ENCODE data around the gene MMP21.

MMP21 gene

DNA sequence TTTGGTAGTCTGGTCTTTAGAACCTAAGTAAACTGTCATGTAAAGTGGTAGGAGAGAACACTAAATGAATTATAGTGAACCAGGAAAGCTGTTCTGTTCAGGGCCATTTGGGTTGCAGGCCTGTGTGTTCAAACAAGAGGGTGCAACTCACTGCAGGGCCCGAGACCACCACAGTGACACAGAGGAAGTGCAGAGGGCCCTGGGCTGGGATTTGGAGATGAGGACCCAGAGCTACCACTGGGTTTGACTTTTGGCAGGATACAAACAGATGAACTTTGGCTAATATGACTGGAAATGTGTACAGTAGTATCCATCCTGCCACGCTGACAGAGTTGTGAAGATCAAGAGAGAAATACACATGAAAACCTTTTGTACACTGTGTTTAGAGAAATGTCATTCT is 9.8 kb downstream of the MMP21 start:
- DNase-seq (ENCODE audit: low spot score): no peak

GRCh38 chr10:125762692-125763648 is 12.7 kb downstream of the MMP21 start:
- no peak for DNase-seq (ENCODE audit: low spot score)

DNA sequence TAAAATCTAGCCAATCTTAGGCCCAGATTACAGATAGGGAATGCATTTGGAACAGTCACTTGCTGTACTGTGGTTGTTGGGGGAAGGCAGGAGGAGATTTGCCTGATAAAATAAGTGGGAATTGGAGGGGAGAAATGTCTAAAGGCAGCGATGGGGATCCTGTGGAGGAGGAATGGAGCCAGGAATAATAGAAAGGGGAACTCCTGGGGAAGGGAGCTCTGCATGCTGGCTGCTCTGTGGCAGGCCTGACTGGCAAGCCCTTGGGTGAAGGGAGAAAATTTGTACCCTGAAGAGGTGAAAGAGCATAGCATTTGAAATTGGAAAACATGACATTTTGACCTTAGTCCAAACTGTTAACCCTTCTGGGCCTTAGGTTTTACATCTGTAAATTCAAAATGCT is 13.7 kb downstream of the MMP21 start:
- DNase-seq (ENCODE audit: low spot score): no peak

DNA sequence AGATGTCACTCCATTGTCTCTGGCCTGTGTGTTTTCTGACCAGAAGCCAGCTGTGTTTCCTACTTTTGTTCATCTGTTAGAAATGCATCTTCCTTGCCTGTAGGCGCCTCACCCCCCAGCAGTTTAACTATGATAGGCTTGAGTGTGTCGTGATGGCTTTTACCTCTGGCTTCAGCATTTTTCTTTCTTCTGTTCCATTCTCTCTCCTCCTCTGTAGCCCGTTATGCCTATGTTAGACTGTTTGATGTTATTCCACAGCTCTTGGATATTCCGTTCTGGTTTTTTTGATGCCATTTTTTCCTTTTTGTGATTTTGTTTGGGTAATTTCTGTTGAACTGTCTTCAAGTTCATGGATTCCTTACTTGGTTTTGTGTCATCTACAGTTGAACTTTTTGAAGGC is 17.9 kb downstream of the MMP21 start:
- no peak for DNase-seq (ENCODE audit: low spot score)

DNA sequence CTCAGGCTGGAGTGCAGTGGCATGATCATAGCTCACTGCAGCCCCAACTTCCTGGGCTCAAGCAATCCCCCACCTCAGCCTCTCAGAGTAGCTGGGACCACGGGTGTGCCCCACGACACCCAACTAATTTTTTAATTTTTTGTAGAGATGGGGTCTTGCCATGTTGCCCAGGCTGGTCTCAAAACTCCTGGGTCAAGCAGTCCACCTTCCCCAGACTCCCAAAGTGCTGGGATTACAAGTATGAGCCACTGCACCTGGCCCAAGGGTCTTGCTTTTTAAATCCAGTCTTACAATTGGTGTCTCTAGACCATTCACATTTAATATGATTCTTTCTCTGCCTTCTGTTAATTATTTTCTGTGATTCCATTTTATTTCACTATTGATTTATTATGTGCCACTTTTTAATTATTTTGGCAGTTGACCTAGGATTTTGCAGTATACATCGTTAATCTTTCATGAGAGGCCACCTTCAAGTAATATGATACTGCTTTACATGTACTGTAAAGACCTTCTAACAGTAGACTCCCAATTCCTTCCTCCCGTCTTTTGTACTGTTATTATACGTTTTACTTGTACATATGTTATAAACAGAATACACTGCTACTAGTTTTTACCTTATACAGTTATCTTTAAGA is 18.7 kb downstream of the MMP21 start:
- DNase-seq (ENCODE audit: low spot score): no peak

GRCh38 chr10:125756196-125756595 is 19.4 kb downstream of the MMP21 start:
- no peak for DNase-seq (ENCODE audit: low spot score)

DNA sequence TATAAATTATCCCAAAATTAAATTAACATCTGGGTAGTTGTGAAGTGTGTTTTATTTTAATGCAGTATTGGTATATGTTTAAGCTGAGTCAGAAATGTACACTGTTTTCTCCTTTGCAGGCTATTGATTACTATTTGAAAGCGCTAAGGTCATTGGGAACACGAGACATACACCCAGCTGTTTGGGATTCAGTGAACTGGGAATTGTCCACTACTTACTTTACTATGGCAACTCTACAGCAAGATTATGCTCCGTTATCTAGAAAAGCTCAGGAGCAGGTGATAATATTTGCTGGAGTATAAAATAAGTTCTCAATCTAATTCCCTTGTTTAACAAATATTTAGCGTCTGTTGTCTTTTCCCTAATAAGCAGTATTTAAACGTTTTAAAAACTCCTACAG is 28.2 kb downstream of the MMP21 start:
- no peak for DNase-seq (ENCODE audit: low spot score)

DNA sequence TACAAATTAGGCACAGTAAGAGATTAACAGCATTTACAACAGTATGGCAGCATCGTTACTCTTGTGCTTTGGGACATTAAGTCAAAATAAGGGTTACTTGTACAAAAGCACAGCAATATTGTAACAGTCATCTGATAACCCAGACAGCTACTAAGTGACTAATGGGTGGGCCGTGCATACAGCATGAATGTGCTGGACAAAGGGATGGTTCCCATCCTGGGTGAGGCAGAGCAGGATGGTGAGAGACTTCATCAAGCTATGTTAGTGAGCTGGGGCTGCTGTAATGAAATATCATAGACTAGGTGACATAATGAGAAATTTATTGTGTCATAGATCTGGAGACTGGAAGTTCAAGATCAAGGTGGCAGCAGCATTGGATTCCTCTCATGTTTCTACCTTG is 30.7 kb downstream of the MMP21 start:
- DNase-seq (ENCODE audit: low spot score): no peak

GRCh38 chr10:125742465-125742864 is 33.2 kb downstream of the MMP21 start:
- DNase-seq (ENCODE audit: low spot score): no peak

- DNase-seq (ENCODE audit: low spot score): no peak
Measured at GRCh38 chr10:125739994-125740679, 35.5 kb downstream of the MMP21 start.

- no peak for DNase-seq (ENCODE audit: low spot score)
Measured at GRCh38 chr10:125738206-125738605, 37.4 kb downstream of the MMP21 start.

GRCh38 chr10:125734823-125735222 is 40.8 kb downstream of the MMP21 start:
- no peak for DNase-seq (ENCODE audit: low spot score)

- DNase-seq (ENCODE audit: low spot score): no peak
Measured at GRCh38 chr10:125734148-125734547, 41.5 kb downstream of the MMP21 start.

DNA sequence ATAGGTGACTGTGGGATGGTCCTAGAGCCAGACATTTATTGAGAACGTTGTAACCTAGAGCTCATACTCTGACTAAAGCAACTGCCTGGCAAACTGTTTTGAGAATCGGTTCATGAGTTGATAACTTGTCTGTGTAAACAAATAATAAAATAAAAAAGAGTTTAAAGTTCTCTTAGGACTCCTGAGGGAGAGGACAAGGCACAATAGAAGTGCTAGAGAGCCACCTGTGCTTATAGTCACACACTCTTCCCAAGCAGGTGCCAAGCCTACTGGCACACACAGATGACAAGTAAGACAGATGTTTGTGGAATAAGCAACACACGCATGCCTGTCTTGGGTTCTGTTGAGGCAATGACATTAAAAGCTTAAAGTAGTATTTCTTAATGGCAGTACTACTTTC is 48.2 kb downstream of the MMP21 start:
- no peak for DNase-seq (ENCODE audit: low spot score)

DNA sequence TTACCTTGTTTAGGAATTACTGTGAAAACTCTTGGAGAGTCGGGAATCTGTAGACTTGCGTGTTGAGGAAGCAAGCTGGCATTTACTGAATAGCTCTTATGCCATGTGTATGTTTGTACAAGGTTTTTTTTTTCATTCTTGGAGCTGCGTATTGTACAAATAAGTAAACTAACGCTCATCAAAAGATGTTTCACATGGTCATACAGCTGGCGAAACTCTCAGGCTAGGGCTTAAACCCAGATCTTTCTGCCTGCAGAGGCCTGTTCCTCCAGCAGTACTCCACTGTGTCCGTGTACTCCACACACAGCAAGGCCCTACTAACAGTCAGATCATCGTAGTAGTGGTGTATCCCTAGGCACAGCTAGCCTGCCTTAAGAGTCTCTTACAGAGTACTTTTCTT is 48.7 kb downstream of the MMP21 start:
- DNase-seq (ENCODE audit: low spot score): no peak

GRCh38 chr10:125722811-125723210 is 52.8 kb downstream of the MMP21 start:
- no peak for DNase-seq (ENCODE audit: low spot score)

- no peak for DNase-seq (ENCODE audit: low spot score)
Measured at GRCh38 chr10:125721035-125721434, 54.6 kb downstream of the MMP21 start.

DNA sequence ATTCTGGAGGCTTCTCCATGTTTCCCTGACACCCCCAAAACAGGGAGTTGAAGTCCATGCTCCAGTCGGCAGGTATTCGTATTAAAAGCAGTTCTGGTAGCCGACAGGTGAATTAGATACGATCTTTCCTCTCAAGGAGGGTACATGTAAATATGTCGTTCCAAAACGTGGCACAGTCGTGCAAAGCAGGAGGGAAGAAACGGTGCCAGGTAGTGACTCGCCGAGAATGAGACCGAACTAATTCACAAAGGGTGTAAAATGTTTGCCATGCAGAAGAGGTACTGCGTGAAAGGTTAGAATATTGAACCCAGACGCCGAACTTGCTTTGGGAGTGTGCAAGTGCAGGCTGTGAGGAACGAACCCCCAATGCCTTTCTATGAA is 55.6 kb downstream of the MMP21 start:
- no peak for DNase-seq (ENCODE audit: low spot score)

DNA sequence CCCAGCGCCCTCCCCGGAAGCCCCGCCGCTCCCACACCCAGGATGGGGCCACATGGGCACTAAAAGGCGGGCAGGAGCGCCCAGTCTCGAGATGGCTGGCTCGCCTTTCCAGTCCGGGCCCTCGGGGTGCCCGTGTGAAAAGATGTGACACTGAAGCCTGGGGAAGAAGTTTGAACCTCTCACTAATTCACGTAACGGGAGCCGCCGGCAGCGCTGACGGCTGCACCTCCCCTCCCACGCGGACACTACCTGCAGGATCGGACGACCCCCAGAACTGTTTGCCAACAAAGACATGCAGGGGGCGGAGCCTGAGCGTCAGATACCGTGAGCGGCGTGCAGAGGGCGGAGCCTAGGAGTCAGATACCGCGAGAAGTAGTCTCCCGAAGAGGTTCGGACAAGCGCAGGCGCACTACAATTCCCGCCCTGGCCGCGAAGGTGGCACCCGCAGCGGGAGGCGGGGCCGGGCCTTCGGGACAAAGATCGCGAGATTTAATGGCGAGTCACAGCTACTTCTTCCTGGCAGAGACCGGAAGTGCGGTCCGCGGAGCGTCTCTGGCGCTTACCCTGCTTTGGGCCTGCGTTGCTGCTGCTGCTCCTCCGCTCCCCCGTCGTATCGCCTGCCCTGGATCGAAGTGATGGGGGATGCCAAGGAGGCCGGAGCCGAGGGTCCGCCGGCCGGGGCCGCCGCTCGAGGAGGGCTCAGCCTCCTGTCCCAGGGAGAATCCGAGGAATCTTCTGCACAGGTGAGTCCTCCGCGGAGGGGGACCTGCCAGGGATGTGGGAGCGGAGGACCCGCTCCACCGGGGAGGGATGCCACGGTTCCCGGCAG is 56.2 kb downstream of the MMP21 start, which contains the start of gene EDRF1:
Gene EDRF1 (plus strand): TSS at position 537 of the 829 bp plus-strand sequence. CDS start 99 bp downstream, at position 636.
- DNase-seq (ENCODE audit: low spot score): peak; percentile 98

All from SW480 (cell line).